Erythroblast (primary cell): Measurements from ENCODE around the gene RNF152.

Experiments used
- GATA1 ChIP-seq: IDR thresholded peaks from 2 replicates; pipeline ENCODE4 v1.6.1; 2011; ENCODE audit warnings: low read depth, mild to moderate bottlenecking, control low read depth, low read length, moderate library complexity
- POLR2A ChIP-seq: IDR thresholded peaks from 2 replicates; pipeline ENCODE4 v1.6.1; 2011; ENCODE audit warnings: mild to moderate bottlenecking, low read length

DNA sequence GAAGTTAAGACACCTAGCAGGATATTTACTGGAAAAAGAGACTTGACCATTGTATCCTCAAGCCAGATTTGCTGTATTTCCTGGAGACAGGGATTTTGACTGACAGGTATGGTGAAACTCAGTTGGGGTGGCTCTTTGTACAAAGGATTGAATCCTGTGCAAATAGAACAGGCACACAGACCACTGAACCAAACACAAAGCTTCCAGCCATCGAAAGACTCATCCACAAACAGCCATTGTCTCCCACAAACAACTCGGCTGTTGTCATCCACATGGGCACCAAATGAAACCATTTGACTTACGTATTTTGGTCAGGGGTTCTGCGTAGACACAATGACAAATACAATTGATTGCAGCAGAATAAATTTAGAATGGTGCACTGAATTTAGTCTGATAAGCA, 15.9 kb downstream of the RNF152 start:
- no peak for TF ChIP-seq POLR2A
- TF ChIP-seq GATA1 = no peak
